ENCODE results near the gene ZNF593OS. TPM values are rescaled to one million over a fixed set of nuclear protein-coding genes. Genes with fewer than 3 reads are reported as not detected.
A peak's percentile ranks its signal among the peaks of the same experiment; 100 is the strongest.

The ZNF593OS gene
- total and polyA plus RNA-seq, 5 donors from 2014 or later: 0.53 to 1.3 (median 1.1) TPM; not detected in 2

DNA sequence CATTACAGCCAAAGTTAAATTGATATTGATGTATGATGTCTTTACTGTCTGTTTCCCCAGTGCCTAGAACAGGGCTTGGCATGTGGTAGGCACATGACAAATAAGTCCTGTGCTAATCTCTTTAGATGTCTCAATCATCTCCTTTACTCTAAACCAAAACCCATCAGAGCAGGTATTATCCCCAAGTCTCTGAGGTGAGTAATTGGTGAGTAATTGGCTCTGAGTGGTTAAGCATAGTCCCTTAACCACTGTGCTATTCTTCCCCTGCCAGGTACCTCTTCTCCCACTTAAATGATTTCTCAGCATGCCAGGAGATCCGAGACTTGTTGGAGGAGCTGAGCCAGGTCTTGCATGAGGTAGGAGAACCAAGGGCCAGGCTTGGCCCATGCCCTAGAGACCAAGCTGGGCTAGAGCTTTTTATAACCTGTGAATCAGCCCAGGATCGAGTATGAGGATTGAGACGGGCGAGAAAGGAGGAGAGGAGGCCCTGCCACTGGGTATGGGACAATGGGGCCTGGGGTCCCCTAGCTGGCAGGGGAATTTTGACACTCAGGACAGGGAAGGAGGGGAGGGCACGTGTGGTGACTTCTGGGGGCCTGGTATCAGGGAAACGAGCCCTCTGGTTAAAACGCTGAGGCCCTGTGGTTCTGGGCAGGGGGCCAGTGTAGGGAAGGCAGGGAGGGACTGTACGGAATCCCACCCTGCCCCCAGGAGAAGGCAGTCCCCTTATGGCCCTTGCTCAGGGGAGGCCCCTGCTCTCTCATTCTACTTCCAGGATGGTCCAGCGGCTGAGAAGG, 10.2 kb upstream of the ZNF593OS start:
- H3K4me3 Mint-ChIP-seq: no peak overlapping the region
- ATAC-seq (ENCODE audit: low read depth in 2 of 2): no peak
- Histone ChIP-seq H3K4me3 (ENCODE audit: low read depth, low read length) (no peak overlapping the region), H3K36me3 (ENCODE audit: control insufficient read depth, insufficient read depth, low read length) (no peaks in the 10 kb centered on the region), H3K27ac (ENCODE audit: insufficient read depth, low read length, poor library complexity, severe bottlenecking) (no peak overlapping the region), H3K27me3 (ENCODE audit: control insufficient read depth, insufficient read depth, low read length) (no peaks in the 10 kb centered on the region), H3K9me3 (ENCODE audit: control insufficient read depth in 2 of 2, low read length in 2 of 2) (no peaks in the 10 kb centered on the region), H3K4me1 (ENCODE audit: control insufficient read depth, insufficient read depth, low read length, poor library complexity, severe bottlenecking) (no peaks in the 10 kb centered on the region)
- no peaks in the 10 kb centered on the region for H3K4me1 Mint-ChIP-seq
- H3K36me3 Mint-ChIP-seq: peaks cover 3% of the 10 kb centered on the region
- no peaks in the 10 kb centered on the region for H3K9me3 Mint-ChIP-seq
- H3K27me3 Mint-ChIP-seq: no peaks in the 10 kb centered on the region
- no peak for DNase-seq
- H3K27ac Mint-ChIP-seq: no peak overlapping the region

DNA sequence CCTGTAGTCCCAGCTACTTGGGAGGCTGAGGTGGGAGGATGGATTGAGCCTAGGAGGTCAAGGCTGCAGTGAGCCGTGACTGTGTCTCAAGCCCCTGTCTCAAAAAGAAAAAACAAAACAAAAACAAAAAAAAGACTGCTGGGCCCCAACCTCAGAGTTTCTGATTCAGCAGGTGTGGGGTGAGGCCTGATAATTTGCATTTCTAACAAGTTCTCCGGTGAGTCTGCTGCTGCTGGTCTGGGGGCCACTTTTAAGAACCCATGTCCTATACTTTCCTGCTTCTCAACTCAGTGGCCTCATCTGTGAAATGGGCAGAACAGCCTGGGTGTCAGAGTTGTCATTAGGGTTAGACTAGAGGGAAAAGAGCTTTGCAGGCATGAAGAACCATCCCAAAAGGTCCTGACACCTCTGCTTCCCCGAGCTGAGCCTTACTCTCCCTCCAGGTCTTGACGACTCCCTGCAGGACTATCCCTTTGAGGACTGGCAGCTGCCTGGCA, 8.4 kb upstream of the ZNF593OS start:
- no peaks in the 10 kb centered on the region for H3K27me3 Mint-ChIP-seq
- Histone ChIP-seq H3K9me3 (ENCODE audit: control insufficient read depth in 2 of 2, low read length in 2 of 2) (no peaks in the 10 kb centered on the region), H3K4me3 (ENCODE audit: low read depth, low read length) (no peak overlapping the region), H3K27me3 (ENCODE audit: control insufficient read depth, insufficient read depth, low read length) (no peaks in the 10 kb centered on the region), H3K27ac (ENCODE audit: insufficient read depth, low read length, poor library complexity, severe bottlenecking) (no peak overlapping the region), H3K36me3 (ENCODE audit: control insufficient read depth, insufficient read depth, low read length) (no peaks in the 10 kb centered on the region), H3K4me1 (ENCODE audit: control insufficient read depth, insufficient read depth, low read length, poor library complexity, severe bottlenecking) (no peaks in the 10 kb centered on the region)
- no peak overlapping the region for H3K4me3 Mint-ChIP-seq
- no peaks in the 10 kb centered on the region for H3K9me3 Mint-ChIP-seq
- DNase-seq: no peak
- H3K4me1 Mint-ChIP-seq: no peaks in the 10 kb centered on the region
- H3K27ac Mint-ChIP-seq: no peak overlapping the region
- no peaks in the 10 kb centered on the region for H3K36me3 Mint-ChIP-seq
- no peak for ATAC-seq (ENCODE audit: low read depth in 2 of 2)

DNA sequence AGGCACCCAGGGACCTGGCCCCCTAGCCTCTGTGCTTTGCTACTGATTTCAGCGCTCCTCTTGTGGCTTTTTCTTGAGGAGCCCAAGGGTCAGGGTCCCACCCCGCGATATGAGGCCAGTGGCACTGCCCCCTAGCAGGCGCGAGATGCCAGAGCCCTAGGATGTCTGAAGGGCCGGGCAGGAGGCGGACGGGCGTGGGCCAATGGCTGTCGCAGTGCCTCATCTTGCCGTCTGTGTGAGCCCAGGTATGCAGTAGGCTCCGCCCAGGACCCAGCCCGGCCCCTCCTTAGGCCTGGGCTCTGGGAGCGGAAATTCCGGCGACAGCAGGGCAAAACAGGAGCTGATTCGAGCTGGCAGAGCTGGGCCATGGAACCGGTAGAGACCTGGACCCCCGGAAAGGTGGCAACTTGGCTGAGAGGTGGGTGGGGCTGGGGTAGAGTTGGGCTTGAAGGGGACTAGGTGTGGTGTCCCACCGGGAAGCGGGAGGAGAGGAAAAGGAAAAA, 5.6 kb upstream of the ZNF593OS start, which contains the start of gene CNKSR1:
Gene CNKSR1, plus strand, starts transcription at position 310 of the 503 bp plus-strand sequence. Its CDS starts 57 bp downstream, at position 367.
- DNase-seq: peak in 1 of 3 donors; percentile 26
- Histone ChIP-seq H3K4me1 (ENCODE audit: control insufficient read depth, insufficient read depth, low read length, poor library complexity, severe bottlenecking) (no peaks in the 10 kb centered on the region), H3K9me3 (ENCODE audit: control insufficient read depth in 2 of 2, low read length in 2 of 2) (no peaks in the 10 kb centered on the region), H3K27ac (ENCODE audit: insufficient read depth, low read length, poor library complexity, severe bottlenecking) (no peak within 1 kb of the TSS), H3K4me3 (ENCODE audit: low read depth, low read length) (no peak within 1 kb of the TSS), H3K27me3 (ENCODE audit: control insufficient read depth, insufficient read depth, low read length) (no peaks in the 10 kb centered on the region), H3K36me3 (ENCODE audit: control insufficient read depth, insufficient read depth, low read length) (no peaks in the 10 kb centered on the region)
- H3K27me3 Mint-ChIP-seq: no peaks in the 10 kb centered on the region
- H3K9me3 Mint-ChIP-seq: no peaks in the 10 kb centered on the region
- H3K4me1 Mint-ChIP-seq: peaks cover 0 to 4% (median 2%) of the 10 kb centered on the region in 4 donors
- H3K36me3 Mint-ChIP-seq: no peaks in the 10 kb centered on the region
- ATAC-seq (ENCODE audit: low read depth in 2 of 2): peak in 1 of 2 donors; percentile 44
- H3K27ac Mint-ChIP-seq: peak within 1 kb of the TSS in 1 of 3 donors; percentile 63
- peak within 1 kb of the TSS in 3 of 4 donors; percentile 60 to 83 (median 83) for H3K4me3 Mint-ChIP-seq

DNA sequence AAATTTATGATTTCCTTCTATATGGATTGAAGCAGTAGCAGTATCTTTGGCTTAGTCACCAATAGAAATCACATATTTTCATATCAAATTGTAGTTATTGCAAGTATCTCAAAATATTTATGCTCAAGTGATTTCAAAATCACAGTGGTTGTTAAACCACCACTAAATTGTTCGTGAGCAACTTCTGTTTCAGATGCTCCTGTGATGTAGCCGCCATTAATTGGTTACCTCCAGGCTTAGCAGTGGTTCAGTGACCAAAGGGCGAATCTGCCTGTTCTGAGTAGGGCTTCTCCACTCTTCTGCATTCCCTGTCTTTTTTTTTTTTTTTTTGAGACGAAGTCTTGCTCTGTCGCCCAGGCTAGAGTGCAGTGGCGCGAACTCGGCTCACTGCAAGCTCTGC, 3.7 kb upstream of the ZNF593OS start:
- no peaks in the 10 kb centered on the region for H3K36me3 ChIP-seq (ENCODE audit: control insufficient read depth, insufficient read depth, low read length)

DNA sequence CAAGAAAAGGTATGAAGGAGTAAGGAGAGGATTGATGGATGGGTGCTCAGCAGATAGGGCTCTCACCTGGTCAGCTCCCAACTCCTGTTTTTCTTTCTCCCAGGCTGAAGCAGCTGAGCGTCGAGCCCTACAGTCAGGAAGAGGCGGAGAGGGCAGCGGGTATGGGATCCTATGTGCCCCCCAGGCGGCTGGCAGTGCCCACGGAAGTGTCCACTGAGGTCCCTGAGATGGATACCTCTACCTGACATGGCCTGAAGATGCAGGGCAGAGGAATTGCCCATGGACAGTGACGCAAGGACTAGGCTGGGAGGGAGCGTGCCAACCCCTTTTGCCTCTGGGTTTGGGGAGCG, 1.2 kb downstream of the ZNF593OS start:
- H3K36me3 ChIP-seq (ENCODE audit: control insufficient read depth, insufficient read depth, low read length): no peaks in the 10 kb centered on the region

More for the DNA sequence above, 3.7 kb upstream of the ZNF593OS start:
- Mint-ChIP-seq H3K9me3 (no peaks in the 10 kb centered on the region), H3K4me1 (peaks cover 0 to 15% (median 5%) of the 10 kb centered on the region in 4 donors), H3K36me3 (no peaks in the 10 kb centered on the region), H3K27ac (no peak overlapping the region), H3K27me3 (no peaks in the 10 kb centered on the region), H3K4me3 (no peak overlapping the region)
- DNase-seq (no peak), ATAC-seq (ENCODE audit: low read depth in 2 of 2) (no peak)
- Histone ChIP-seq H3K4me3 (ENCODE audit: low read depth, low read length) (no peak overlapping the region), H3K9me3 (ENCODE audit: control insufficient read depth in 2 of 2, low read length in 2 of 2) (no peaks in the 10 kb centered on the region), H3K4me1 (ENCODE audit: control insufficient read depth, insufficient read depth, low read length, poor library complexity, severe bottlenecking) (peaks cover 12% of the 10 kb centered on the region), H3K27me3 (ENCODE audit: control insufficient read depth, insufficient read depth, low read length) (no peaks in the 10 kb centered on the region), H3K27ac (ENCODE audit: insufficient read depth, low read length, poor library complexity, severe bottlenecking) (no peak overlapping the region)

DNA sequence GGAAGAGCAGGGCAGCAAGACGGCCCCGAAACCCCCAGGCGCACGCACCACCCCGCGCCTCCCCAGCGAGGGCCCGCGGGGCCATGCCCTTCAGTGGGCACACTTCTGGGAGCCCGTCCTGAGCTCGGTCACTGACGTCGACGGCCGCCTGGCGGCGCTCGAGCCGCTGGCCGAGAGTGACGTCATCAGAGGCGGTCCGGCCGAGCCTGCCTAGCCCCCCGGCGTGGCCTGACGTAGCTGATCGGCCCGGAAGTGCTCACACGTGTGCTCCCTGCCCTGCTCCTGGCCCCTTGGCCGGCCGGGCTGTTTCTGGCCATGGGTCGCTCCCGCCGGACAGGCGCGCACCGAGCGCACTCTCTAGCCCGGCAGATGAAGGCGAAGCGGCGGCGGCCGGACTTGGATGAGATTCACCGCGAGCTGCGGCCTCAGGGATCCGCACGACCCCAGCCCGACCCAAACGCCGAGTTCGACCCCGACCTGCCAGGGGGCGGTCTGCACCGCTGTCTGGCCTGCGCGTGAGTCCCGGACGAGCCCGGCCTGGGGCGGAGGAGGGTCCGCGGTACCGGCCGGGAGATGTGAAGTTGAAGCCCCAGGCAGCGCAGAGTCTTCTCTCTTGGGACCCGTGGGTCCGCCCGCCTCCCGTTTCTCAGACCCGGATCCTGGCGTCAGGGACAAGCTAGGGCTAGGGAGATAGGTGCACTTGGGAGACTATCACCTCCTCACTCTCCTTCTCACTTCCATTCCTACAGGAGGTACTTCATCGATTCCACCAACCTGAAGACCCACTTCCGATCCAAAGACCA, 1.8 kb downstream of the ZNF593OS start, which contains the start of gene ZNF593:
Gene ZNF593, plus strand, starts transcription at position 240 of the 803 bp plus-strand sequence. Its CDS starts 76 bp downstream, at position 316.
- Histone ChIP-seq H3K27ac (ENCODE audit: insufficient read depth, low read length, poor library complexity, severe bottlenecking) (peak within 1 kb of the TSS; percentile 75), H3K4me1 (ENCODE audit: control insufficient read depth, insufficient read depth, low read length, poor library complexity, severe bottlenecking) (peaks cover 21% of the 10 kb centered on the region), H3K9me3 (ENCODE audit: control insufficient read depth in 2 of 2, low read length in 2 of 2) (no peaks in the 10 kb centered on the region), H3K36me3 (ENCODE audit: control insufficient read depth, insufficient read depth, low read length) (no peaks in the 10 kb centered on the region), H3K27me3 (ENCODE audit: control insufficient read depth, insufficient read depth, low read length) (no peaks in the 10 kb centered on the region), H3K4me3 (ENCODE audit: low read depth, low read length) (peak within 1 kb of the TSS; percentile 82)
- Mint-ChIP-seq H3K4me3 (peak within 1 kb of the TSS; percentile 88 to 91 (median 89)), H3K27ac (peak within 1 kb of the TSS; percentile 87 to 93 (median 89)), H3K4me1 (peaks cover 0 to 33% (median 10%) of the 10 kb centered on the region in 4 donors), H3K36me3 (no peaks in the 10 kb centered on the region), H3K9me3 (no peaks in the 10 kb centered on the region), H3K27me3 (no peaks in the 10 kb centered on the region)
- ATAC-seq (ENCODE audit: low read depth in 2 of 2) (peak; percentile 87), DNase-seq (peak; percentile 76 to 90 (median 79))

More for the DNA sequence above, 1.2 kb downstream of the ZNF593OS start:
- H3K4me3 Mint-ChIP-seq: peak overlapping the region; percentile 88 to 91 (median 89)
- Histone ChIP-seq H3K4me3 (ENCODE audit: low read depth, low read length) (peak overlapping the region; percentile 82), H3K4me1 (ENCODE audit: control insufficient read depth, insufficient read depth, low read length, poor library complexity, severe bottlenecking) (peaks cover 21% of the 10 kb centered on the region), H3K9me3 (ENCODE audit: control insufficient read depth in 2 of 2, low read length in 2 of 2) (no peaks in the 10 kb centered on the region), H3K27me3 (ENCODE audit: control insufficient read depth, insufficient read depth, low read length) (no peaks in the 10 kb centered on the region), H3K27ac (ENCODE audit: insufficient read depth, low read length, poor library complexity, severe bottlenecking) (peak overlapping the region; percentile 75)
- H3K4me1 Mint-ChIP-seq: peaks cover 0 to 32% (median 10%) of the 10 kb centered on the region in 4 donors
- ATAC-seq (ENCODE audit: low read depth in 2 of 2): no peak
- H3K27me3 Mint-ChIP-seq: no peaks in the 10 kb centered on the region
- DNase-seq: no peak
- H3K36me3 Mint-ChIP-seq: no peaks in the 10 kb centered on the region
- no peaks in the 10 kb centered on the region for H3K9me3 Mint-ChIP-seq
- H3K27ac Mint-ChIP-seq: peak overlapping the region in 2 of 3 donors; percentile 87 to 93

DNA sequence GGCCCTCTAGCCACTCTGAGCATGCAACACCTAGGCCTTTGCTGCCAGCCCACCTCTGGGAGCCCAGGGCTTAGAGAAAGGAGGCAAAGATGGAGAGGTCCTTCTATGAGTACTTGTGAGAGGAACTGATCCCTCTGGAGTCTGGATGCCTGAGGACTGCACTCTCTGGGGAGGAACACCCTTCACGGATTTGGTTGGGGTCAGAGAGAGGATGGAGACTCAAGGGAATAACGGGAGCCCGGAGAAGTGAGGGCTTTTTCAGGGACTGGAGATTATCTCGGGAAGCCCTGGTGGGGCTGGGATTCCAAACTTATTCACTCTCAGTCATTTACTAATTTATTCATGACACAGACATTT, 2.5 kb downstream of the ZNF593OS start:
- peak overlapping the region; percentile 88 to 91 (median 89) for H3K4me3 Mint-ChIP-seq
- no peaks in the 10 kb centered on the region for H3K9me3 Mint-ChIP-seq

More for the DNA sequence above, 2.5 kb downstream of the ZNF593OS start:
- no peak overlapping the region for H3K4me3 ChIP-seq (ENCODE audit: low read depth, low read length)
- ATAC-seq (ENCODE audit: low read depth in 2 of 2) (no peak), DNase-seq (no peak)
- H3K9me3 ChIP-seq (ENCODE audit: control insufficient read depth in 2 of 2, low read length in 2 of 2): no peaks in the 10 kb centered on the region
- Mint-ChIP-seq H3K4me1 (peaks cover 0 to 38% (median 9%) of the 10 kb centered on the region in 4 donors), H3K27me3 (no peaks in the 10 kb centered on the region), H3K27ac (peak overlapping the region; percentile 87 to 93 (median 89)), H3K36me3 (no peaks in the 10 kb centered on the region)
- no peak overlapping the region for H3K27ac ChIP-seq (ENCODE audit: insufficient read depth, low read length, poor library complexity, severe bottlenecking)
- H3K4me1 ChIP-seq (ENCODE audit: control insufficient read depth, insufficient read depth, low read length, poor library complexity, severe bottlenecking): peaks cover 25% of the 10 kb centered on the region
- H3K27me3 ChIP-seq (ENCODE audit: control insufficient read depth, insufficient read depth, low read length): no peaks in the 10 kb centered on the region
- no peaks in the 10 kb centered on the region for H3K36me3 ChIP-seq (ENCODE audit: control insufficient read depth, insufficient read depth, low read length)

All from CD4-positive, CD25-positive, alpha-beta regulatory T cell (primary cell).